HEK293T (cell line): Measurements from ENCODE around the gene ZC3H13.

Source experiments
- BHLHE40 ChIP-seq: fragments of 450-650 bp; IDR thresholded peaks from 2 replicates; pipeline ENCODE4 v1.6.1; 2016; ENCODE audit warnings: mild to moderate bottlenecking, moderate library complexity, borderline replicate concordance
- CTBP1 ChIP-seq: fragments of 450-650 bp; IDR thresholded peaks from 2 replicates; pipeline ENCODE4 v1.6.1; 2016; ENCODE audit warnings: borderline replicate concordance
- ELF4 ChIP-seq: fragments of 450-650 bp; IDR thresholded peaks from 2 replicates; pipeline ENCODE4 v1.6.1; 2017; ENCODE audit warnings: antibody characterized with exemption
- FOXA1 ChIP-seq: fragments of 450-650 bp; IDR thresholded peaks from 2 replicates; pipeline ENCODE4 v1.6.1; 2016; ENCODE audit warnings: mild to moderate bottlenecking
- HDGF ChIP-seq: fragments of 450-650 bp; IDR thresholded peaks from 2 replicates; pipeline ENCODE4 v1.6.1; 2017; ENCODE audit warnings: antibody characterized with exemption, borderline replicate concordance
- SP1 ChIP-seq: fragments of 450-650 bp; IDR thresholded peaks from 2 replicates; pipeline ENCODE4 v1.6.1; 2017
- ZNF384 ChIP-seq: fragments of 450-650 bp; IDR thresholded peaks from 2 replicates; pipeline ENCODE4 v1.6.1; 2016

- no peak for TF ChIP-seq CTBP1
- no peak for TF ChIP-seq BHLHE40
- TF ChIP-seq ELF4: no peak
- no peak for TF ChIP-seq ZNF384
- no peak for TF ChIP-seq HDGF
- TF ChIP-seq FOXA1: no peak
- TF ChIP-seq SP1: no peak
These were observed 14.2 kb downstream of the ZC3H13 start for GRCh38 chr13:46038296-46038695.
